GM18951 (cell line): ENCODE results near the gene ENTPD2.

Experiments
- POLR2A ChIP-seq: IDR thresholded peaks from 4 replicates; pipeline ENCODE4 v1.6.1; 2011; ENCODE audit warnings: mild to moderate bottlenecking; ENCODE audit not compliant: insufficient read length, insufficient read depth; ENCODE audit errors: extremely low read depth
- in situ Hi-C: fragments of 300-500 bp; cut with MboI; formaldehyde crosslinking; loops from one replicate; pipeline ENCODE4 v1.12.0; 2022; ENCODE audit warnings: low sequenced_read_pairs, mixed read lengths, inconsistent platforms; ENCODE audit not compliant: unreplicated experiment

Gene ENTPD2

GRCh38 chr9:137040568-137040967 lies 13.3 kb downstream of the ENTPD2 start:
- no peak for TF ChIP-seq POLR2A
- in situ Hi-C loops = loop anchor here (25.0 kb wide), 1 partner anchor 253 kb away; the partner anchor contains the start of genes CCDC183 and TMEM141

- no peak for TF ChIP-seq POLR2A
- in situ Hi-C loops = loop anchor here (25.0 kb wide), 1 partner anchor 252 kb away; the partner anchor contains the start of genes CCDC183 and TMEM141
These were observed 14.1 kb downstream of the ENTPD2 start for GRCh38 chr9:137039611-137040366.

GRCh38 chr9:137038916-137039315 lies 14.9 kb downstream of the ENTPD2 start:
- TF ChIP-seq POLR2A = no peak
- in situ Hi-C loops = loop anchor here (25.0 kb wide), 1 partner anchor 252 kb away; the partner anchor contains the start of genes CCDC183 and TMEM141

GRCh38 chr9:137037483-137037882 lies 16.4 kb downstream of the ENTPD2 start:
- no peak for TF ChIP-seq POLR2A
- in situ Hi-C loops = loop anchor here (25.0 kb wide), 1 partner anchor 250 kb away; the partner anchor contains the start of genes CCDC183 and TMEM141

GRCh38 chr9:137037035-137037434 lies 16.8 kb downstream of the ENTPD2 start:
- in situ Hi-C loops = loop anchor here (25.0 kb wide), 1 partner anchor 250 kb away; the partner anchor contains the start of genes CCDC183 and TMEM141
- TF ChIP-seq POLR2A = no peak

- in situ Hi-C loops = loop anchor here (25.0 kb wide), 1 partner anchor 249 kb away; the partner anchor contains the start of genes CCDC183 and TMEM141
- no peak for TF ChIP-seq POLR2A
These were observed 17.9 kb downstream of the ENTPD2 start for GRCh38 chr9:137035937-137036336.

- in situ Hi-C loops = loop anchor here (25.0 kb wide), 1 partner anchor 248 kb away; the partner anchor contains the start of genes CCDC183 and TMEM141
- no peak for TF ChIP-seq POLR2A
These were observed 18.4 kb downstream of the ENTPD2 start for GRCh38 chr9:137035507-137035834.

GRCh38 chr9:137034709-137035506 lies 19.0 kb downstream of the ENTPD2 start:
- in situ Hi-C loops = loop anchor here (25.0 kb wide), 1 partner anchor 248 kb away; the partner anchor contains the start of genes CCDC183 and TMEM141
- no peak for TF ChIP-seq POLR2A

- in situ Hi-C loops = loop anchor here (25.0 kb wide), 1 partner anchor 247 kb away; the partner anchor contains the start of genes CCDC183 and TMEM141
- no peak for TF ChIP-seq POLR2A
These were observed 19.7 kb downstream of the ENTPD2 start for GRCh38 chr9:137034039-137034708.

- in situ Hi-C loops = loop anchor here (25.0 kb wide), 1 partner anchor 246 kb away; the partner anchor contains the start of genes CCDC183 and TMEM141
These were observed 20.4 kb downstream of the ENTPD2 start for GRCh38 chr9:137033481-137033880.

- in situ Hi-C loops = loop anchor here (25.0 kb wide), 1 partner anchor 246 kb away; the partner anchor contains the start of genes CCDC183 and TMEM141
These were observed 21.0 kb downstream of the ENTPD2 start for GRCh38 chr9:137032858-137033257.

GRCh38 chr9:137031904-137032640 lies 21.8 kb downstream of the ENTPD2 start, which contains the start of gene FUT7:
Gene FUT7 (minus strand): TSS chr9:137032088. CDS start chr9:137031991, 97 bp downstream.
- in situ Hi-C loops = loop anchor here (25.0 kb wide), 1 partner anchor 245 kb away; the partner anchor contains the start of genes CCDC183 and TMEM141
- TF ChIP-seq POLR2A = no peak

More at GRCh38 chr9:137032858-137033257, 21.0 kb downstream of the ENTPD2 start:
- no peak for TF ChIP-seq POLR2A
